Smooth muscle cell (in vitro differentiated cells): ENCODE measurements around the gene CFC1. TPM values are rescaled to one million over a fixed set of nuclear protein-coding genes. Genes with fewer than 3 reads are reported as not detected.
"Not testable (repeated sequence)": the region's sequence is repeated elsewhere in the genome, so short reads cannot be mapped to it uniquely, and the experiment has no call there.

Experiments used
- DNase-seq: peaks from one replicate; lab custom pipeline; 2025; ENCODE audit not compliant: unreplicated experiment; lab: John Stamatoyannopoulos, UW
- H2AFZ ChIP-seq: fragments of 200-600 bp; sonication (generic); 2 replicates; pipeline ENCODE4 v1.6.0; 2016; ENCODE audit warnings: antibody characterized with exemption, low read depth, mild to moderate bottlenecking
- H3F3A ChIP-seq: fragments of 200-600 bp; sonication (generic); 2 replicates; pipeline ENCODE4 v1.6.0; 2017; ENCODE audit warnings: antibody characterized with exemption, low read depth
- H3K27ac ChIP-seq: fragments of 200-600 bp; sonication (generic); 2 replicates; pipeline ENCODE4 v1.5.1; 2016; ENCODE audit warnings: low read depth, mild to moderate bottlenecking
- H3K27me3 ChIP-seq: fragments of 200-600 bp; sonication (generic); 2 replicates; pipeline ENCODE4 v1.6.1; 2016; ENCODE audit warnings: low read depth, mild to moderate bottlenecking
- H3K36me3 ChIP-seq: fragments of 200-600 bp; sonication (generic); 2 replicates; pipeline ENCODE4 v1.5.1; 2016; ENCODE audit warnings: low read depth
- H3K4me1 ChIP-seq: fragments of 200-600 bp; sonication (generic); 2 replicates; pipeline ENCODE4 v1.5.1; 2016; ENCODE audit warnings: low read depth
- H3K4me2 ChIP-seq: fragments of 200-600 bp; sonication (generic); 2 replicates; pipeline ENCODE4 v1.6.0; 2016; ENCODE audit warnings: mild to moderate bottlenecking
- H3K4me3 ChIP-seq: fragments of 200-600 bp; sonication (generic); 2 replicates; pipeline ENCODE4 v1.5.1; 2016; ENCODE audit warnings: mild to moderate bottlenecking
- H3K79me2 ChIP-seq: fragments of 200-600 bp; sonication (generic); 2 replicates; pipeline ENCODE4 v1.6.0; 2016; ENCODE audit warnings: low read depth, mild to moderate bottlenecking
- H3K9ac ChIP-seq: fragments of 200-600 bp; sonication (generic); 2 replicates; pipeline ENCODE4 v1.6.0; 2016; ENCODE audit warnings: low read depth
- H3K9me3 ChIP-seq: fragments of 200-600 bp; sonication (generic); replicated peaks from 2 replicates; pipeline ENCODE4 v1.5.1; 2016; ENCODE audit warnings: low read depth
- H4K20me1 ChIP-seq: fragments of 200-600 bp; sonication (generic); 2 replicates; pipeline ENCODE4 v1.6.0; 2016; ENCODE audit warnings: low read depth
- WGBS: methylation state at CpG from one replicate; pipeline ENCODE4 v1.1.7; 2016; ENCODE audit warnings: low lambda C conversion rate; 5-methylcytosine and 5-hydroxymethylcytosine counted together
- polyA plus RNA-seq: library from polyadenylated mRNA; unstranded; fragments of >200 nt; fragmentation: Nextera tagmentation; extraction: Ambion mirVana; gene quantifications from 2 replicates; pipeline ENCODE4 v1.2.1, GENCODE V29; 2016
- total RNA-seq: library from RNA; depleted of rRNA; stranded (reverse); fragments of >200 nt; gene quantifications from 2 replicates; pipeline ENCODE4 v1.2.3, GENCODE V29; 2014

CFC1 gene
- total RNA-seq (not detected in 2 replicates), polyA plus RNA-seq (not detected in 2 replicates)

- whole genome bisulfite sequencing, result no CpG with 5 or more reads among the region's 6 CpGs
- H3K27me3 ChIP-seq, result not testable (repeated sequence)
Measured at GRCh38 chr2:130599393-130599792, at the start of gene CFC1. Gene CFC1, minus strand, starts transcription at chr2:130599575. Its CDS starts 288 bp downstream, at chr2:130599287.

GRCh38 chr2:130641688-130642087, 42.3 kb upstream of the CFC1 start:
- H3K4me3 ChIP-seq, H3K9ac ChIP-seq, H3K9me3 ChIP-seq, H3F3A ChIP-seq, H4K20me1 ChIP-seq, H3K4me1 ChIP-seq, H3K4me2 ChIP-seq, H3K27ac ChIP-seq, DNase-seq, H3K27me3 ChIP-seq, H3K36me3 ChIP-seq, H3K79me2 ChIP-seq, H2AFZ ChIP-seq: not testable (repeated sequence)
- 82% methylated on average over 4 of the region's 4 CpGs for WGBS

More at GRCh38 chr2:130599393-130599792, at the start of gene CFC1:
- H3K4me2 ChIP-seq, H2AFZ ChIP-seq, H3K79me2 ChIP-seq, DNase-seq, H3F3A ChIP-seq, H3K4me3 ChIP-seq, H3K9me3 ChIP-seq, H4K20me1 ChIP-seq, H3K4me1 ChIP-seq, H3K9ac ChIP-seq, H3K27ac ChIP-seq, H3K36me3 ChIP-seq: not testable (repeated sequence)

GRCh38 chr2:130638973-130639372, 39.6 kb upstream of the CFC1 start:
- not testable (repeated sequence) for H3K9me3 ChIP-seq, H3K4me3 ChIP-seq, H3K27ac ChIP-seq, H3K27me3 ChIP-seq, H3K79me2 ChIP-seq, H3K36me3 ChIP-seq, H4K20me1 ChIP-seq, DNase-seq, H3F3A ChIP-seq, H3K4me2 ChIP-seq, H3K4me1 ChIP-seq, H3K9ac ChIP-seq, H2AFZ ChIP-seq
- WGBS, result 87% methylated on average over 2 of the region's 2 CpGs

GRCh38 chr2:130628784-130629475, 29.6 kb upstream of the CFC1 start:
- H3K27me3 ChIP-seq, H3K36me3 ChIP-seq, H2AFZ ChIP-seq, H3K79me2 ChIP-seq, H3F3A ChIP-seq, H3K4me1 ChIP-seq, H4K20me1 ChIP-seq, H3K9ac ChIP-seq, H3K4me2 ChIP-seq, H3K9me3 ChIP-seq, H3K27ac ChIP-seq, H3K4me3 ChIP-seq, DNase-seq: not testable (repeated sequence)
- 90% methylated on average over 9 of the region's 10 CpGs for WGBS

GRCh38 chr2:130611140-130611539, 11.8 kb upstream of the CFC1 start, which contains the start of gene POTEJ:
Gene POTEJ, plus strand, starts transcription at chr2:130611440. Its CDS starts 93 bp downstream, at chr2:130611533.
- DNase-seq, H3K4me3 ChIP-seq, H4K20me1 ChIP-seq, H3F3A ChIP-seq, H2AFZ ChIP-seq, H3K9me3 ChIP-seq, H3K4me2 ChIP-seq, H3K4me1 ChIP-seq, H3K9ac ChIP-seq, H3K27me3 ChIP-seq, H3K27ac ChIP-seq, H3K79me2 ChIP-seq, H3K36me3 ChIP-seq: not testable (repeated sequence)
- WGBS, result no CpG with 5 or more reads among the region's 13 CpGs

GRCh38 chr2:130610486-130610885, 11.1 kb upstream of the CFC1 start:
- not testable (repeated sequence) for H3K27ac ChIP-seq, H4K20me1 ChIP-seq, H3F3A ChIP-seq, DNase-seq, H3K4me2 ChIP-seq, H3K9ac ChIP-seq, H3K4me1 ChIP-seq, H3K4me3 ChIP-seq, H3K36me3 ChIP-seq, H3K9me3 ChIP-seq, H3K79me2 ChIP-seq, H3K27me3 ChIP-seq, H2AFZ ChIP-seq
- WGBS, result 93% methylated on average over 13 of the region's 15 CpGs

GRCh38 chr2:130609002-130609920, 9.9 kb upstream of the CFC1 start:
- not testable (repeated sequence) for H3K9ac ChIP-seq, H2AFZ ChIP-seq, H3F3A ChIP-seq, H3K36me3 ChIP-seq, H3K27me3 ChIP-seq, DNase-seq, H3K4me2 ChIP-seq, H3K4me1 ChIP-seq, H4K20me1 ChIP-seq, H3K4me3 ChIP-seq, H3K27ac ChIP-seq, H3K9me3 ChIP-seq, H3K79me2 ChIP-seq
- WGBS, result 86% methylated on average over 8 of the region's 28 CpGs

- not testable (repeated sequence) for H4K20me1 ChIP-seq, H3K4me1 ChIP-seq, H3K4me3 ChIP-seq, H2AFZ ChIP-seq, DNase-seq, H3K36me3 ChIP-seq, H3K79me2 ChIP-seq, H3K27me3 ChIP-seq, H3K4me2 ChIP-seq, H3K27ac ChIP-seq, H3F3A ChIP-seq, H3K9me3 ChIP-seq, H3K9ac ChIP-seq
- 90% methylated on average over 4 of the region's 17 CpGs for WGBS
Measured at GRCh38 chr2:130608276-130609001, 9.1 kb upstream of the CFC1 start.
